IMR-90 (cell line): Measurements from ENCODE around the gene HES1. TPM values are rescaled to one million over a fixed set of nuclear protein-coding genes. Genes with fewer than 3 reads are reported as not detected.

Experiments used
- ATAC-seq: fragments of 200-7000 bp; cut with Tn5 transposase; 2 replicates; pipeline ENCODE4 v1.9.1; 2020; ENCODE audit warnings: low read depth, mild to moderate bottlenecking, moderate library complexity
- BruUV-seq: library from RNA; stranded (reverse); fragments of 400-500 nt; replicated peaks from 2 replicates; lab custom pipeline; 2021; lab: Mats Ljungman, UMichigan
- CTCF ChIA-PET: fragments of 300-600 bp; formaldehyde crosslinking; extraction: SDS; loops from one replicate; lab custom pipeline; 2021; ENCODE audit warnings: antibody characterized with exemption; lab: Yijun Ruan, JAX
- POLR2A ChIA-PET: fragments of 300-600 bp; sonication (Branson Sonifier 250); formaldehyde crosslinking; loops from one replicate; lab custom pipeline; 2022; ENCODE audit warnings: antibody characterized with exemption; ENCODE audit not compliant: unreplicated experiment; lab: Charles Lee
- DNase-seq: peaks from one replicate; pipeline ENCODE4 v3.0.0; 2013
- H2AFZ ChIP-seq: replicated peaks from 2 replicates; pipeline ENCODE3; 2013; ENCODE audit warnings: low read length, mild to moderate bottlenecking; ENCODE audit not compliant: poor library complexity
- H2AK5ac ChIP-seq: 2 replicates; pipeline ENCODE4 v1.6.1; 2013; ENCODE audit warnings: low read depth, low read length, inconsistent platforms
- H2AK9ac ChIP-seq: replicated peaks from 2 replicates; pipeline ENCODE3; 2013; ENCODE audit warnings: mild to moderate bottlenecking, low read depth, low read length, moderate library complexity; ENCODE audit not compliant: poor library complexity
- H2BK120ac ChIP-seq: 2 replicates; pipeline ENCODE4 v1.6.1; 2013; ENCODE audit warnings: low read depth, low read length, inconsistent platforms
- H2BK15ac ChIP-seq: 3 replicates; pipeline ENCODE4 v1.6.1; 2013; ENCODE audit warnings: low read depth, low read length, inconsistent platforms
- H2BK20ac ChIP-seq: 2 replicates; pipeline ENCODE4 v1.6.1; 2013; ENCODE audit warnings: low read depth, mild to moderate bottlenecking, inconsistent platforms, low read length, moderate library complexity
- H2BK5ac ChIP-seq: 2 replicates; pipeline ENCODE4 v1.6.1; 2013; ENCODE audit warnings: mild to moderate bottlenecking, low read depth, low read length, inconsistent platforms; ENCODE audit not compliant: poor library complexity, severe bottlenecking
- H3K14ac ChIP-seq: replicated peaks from 2 replicates; pipeline ENCODE4 v1.6.1; 2013; ENCODE audit warnings: low read depth, low read length, inconsistent platforms
- H3K18ac ChIP-seq: 2 replicates; pipeline ENCODE4 v1.6.1; 2013; ENCODE audit warnings: low read depth, low read length, control low read depth
- H3K23ac ChIP-seq: 2 replicates; pipeline ENCODE4 v1.6.1; 2013; ENCODE audit warnings: low read depth, low read length, inconsistent platforms
- H3K27ac ChIP-seq: 2 replicates; pipeline ENCODE4 v1.5.1; 2013; ENCODE audit warnings: mild to moderate bottlenecking, control low read depth, low read length; ENCODE audit not compliant: insufficient read depth
- H3K27me3 ChIP-seq: 2 replicates; pipeline ENCODE4 v1.6.1; 2013; ENCODE audit warnings: low read length; ENCODE audit not compliant: control insufficient read depth, insufficient read depth
- H3K36me3 ChIP-seq: 2 replicates; pipeline ENCODE4 v1.6.1; 2013; ENCODE audit warnings: low read length, mixed read lengths; ENCODE audit not compliant: control insufficient read depth, insufficient read depth
- H3K4ac ChIP-seq: 2 replicates; pipeline ENCODE4 v1.6.1; 2013; ENCODE audit warnings: low read depth, low read length, inconsistent platforms
- H3K4me1 ChIP-seq: 2 replicates; pipeline ENCODE4 v1.6.1; 2013; ENCODE audit warnings: low read length, mixed read lengths; ENCODE audit not compliant: control insufficient read depth, insufficient read depth
- H3K4me2 ChIP-seq: 2 replicates; pipeline ENCODE4 v1.6.1; 2013; ENCODE audit warnings: low read depth, mild to moderate bottlenecking, control low read depth, low read length, moderate library complexity
- H3K4me3 ChIP-seq: 2 replicates; pipeline ENCODE4 v1.5.1; 2013; ENCODE audit warnings: low read depth, mild to moderate bottlenecking, control low read depth, low read length, moderate library complexity; ENCODE audit not compliant: insufficient read depth
- H3K56ac ChIP-seq: 2 replicates; pipeline ENCODE4 v1.6.1; 2013; ENCODE audit warnings: low read length, inconsistent platforms; ENCODE audit not compliant: insufficient read depth; ENCODE audit errors: extremely low read depth
- H3K79me1 ChIP-seq, 2 experiments: 2 replicates each; pipeline ENCODE4 v1.6.1; 2013; ENCODE audit warnings: low read length in 2 of 2, inconsistent platforms in 1 of 2, low read depth in 1 of 2
- H3K9ac ChIP-seq: 2 replicates; pipeline ENCODE4 v1.6.1; 2013; ENCODE audit warnings: low read depth, low read length, control low read depth
- H3K9me1 ChIP-seq: 2 replicates; pipeline ENCODE4 v1.6.1; 2013; ENCODE audit warnings: low read length, inconsistent platforms; ENCODE audit not compliant: insufficient read depth
- H3K9me3 ChIP-seq: 2 replicates; pipeline ENCODE4 v1.6.1; 2013; ENCODE audit warnings: low read length; ENCODE audit not compliant: control insufficient read depth, insufficient read depth
- H4K20me1 ChIP-seq: 2 replicates; pipeline ENCODE4 v1.6.1; 2013; ENCODE audit warnings: low read length, inconsistent platforms; ENCODE audit not compliant: insufficient read depth
- H4K5ac ChIP-seq: 2 replicates; pipeline ENCODE4 v1.6.1; 2013; ENCODE audit warnings: mild to moderate bottlenecking, low read depth, low read length, control low read depth
- H4K8ac ChIP-seq, 2 experiments: 2 replicates each; pipeline ENCODE4 v1.6.1; 2013; ENCODE audit warnings: low read depth in 2 of 2, low read length in 2 of 2, control low read depth in 1 of 2, inconsistent platforms in 1 of 2
- H4K91ac ChIP-seq: 2 replicates; pipeline ENCODE4 v1.6.1; 2013; ENCODE audit warnings: low read depth, low read length, inconsistent platforms; ENCODE audit not compliant: insufficient read depth
- BHLHE40 ChIP-seq: fragments of 150-350 bp; IDR thresholded peaks from 2 replicates; pipeline ENCODE4 v1.6.1; 2016; ENCODE audit warnings: mild to moderate bottlenecking, low read depth, low read length
- CEBPB ChIP-seq: IDR thresholded peaks from 2 replicates; pipeline ENCODE4 v1.6.1; 2012; ENCODE audit warnings: low read depth, low read length, improper control_type of control experiment
- CHD1 ChIP-seq: IDR thresholded peaks from 2 replicates; pipeline ENCODE4 v1.6.1; 2012; ENCODE audit warnings: low read depth, low read length, improper control_type of control experiment
- FOS ChIP-seq: fragments of 150-350 bp; IDR thresholded peaks from 2 replicates; pipeline ENCODE4 v1.6.1; 2016; ENCODE audit warnings: low read depth, low read length
- MAFK ChIP-seq: IDR thresholded peaks from 2 replicates; pipeline ENCODE4 v1.6.1; 2012; ENCODE audit warnings: low read depth, low read length, improper control_type of control experiment
- MAZ ChIP-seq: IDR thresholded peaks from 2 replicates; pipeline ENCODE4 v1.6.1; 2012; ENCODE audit warnings: low read depth, mild to moderate bottlenecking, low read length, improper control_type of control experiment, moderate library complexity, borderline replicate concordance
- MXI1 ChIP-seq: IDR thresholded peaks from 2 replicates; pipeline ENCODE4 v1.6.1; 2012; ENCODE audit warnings: low read depth, mild to moderate bottlenecking, low read length, moderate library complexity, borderline replicate concordance
- NFE2L2 ChIP-seq: fragments of 150-350 bp; IDR thresholded peaks from 2 replicates; pipeline ENCODE4 v1.6.1; 2016; ENCODE audit warnings: low read depth, mild to moderate bottlenecking, low read length
- POLR2A ChIP-seq: IDR thresholded peaks from 2 replicates; pipeline ENCODE4 v1.6.1; 2012; ENCODE audit warnings: mild to moderate bottlenecking, low read depth, low read length
- RAD21 ChIP-seq: IDR thresholded peaks from 2 replicates; pipeline ENCODE4 v1.6.1; 2012; ENCODE audit warnings: low read length, improper control_type of control experiment
- RCOR1 ChIP-seq: IDR thresholded peaks from 2 replicates; pipeline ENCODE4 v1.6.1; 2012; ENCODE audit warnings: mild to moderate bottlenecking, low read length, improper control_type of control experiment; ENCODE audit not compliant: insufficient replicate concordance
- RFX5 ChIP-seq: IDR thresholded peaks from 2 replicates; pipeline ENCODE4 v1.8.0; 2012; ENCODE audit warnings: low read depth, mild to moderate bottlenecking, low read length, moderate library complexity
- WGBS, 2 experiments: methylation state at CpG; one replicate each; pipeline versions ENCODE4 v1.1.5 to v1.1.7; 2013; ENCODE audit warnings: missing lambda C conversion rate in 2 of 2; ENCODE audit not compliant: insufficient read length in 1 of 2; ENCODE audit errors: extremely low coverage in 2 of 2; 5-methylcytosine and 5-hydroxymethylcytosine counted together
- dilution Hi-C: fragments of 300-500 bp; cut with HindIII; formaldehyde crosslinking; loops from one replicate; pipeline ENCODE4 v1.14.3; 2018; ENCODE audit warnings: low sequenced_read_pairs; ENCODE audit not compliant: unreplicated experiment
- in situ Hi-C: fragments of 300-500 bp; cut with MboI; formaldehyde crosslinking; loops from 3 replicates; pipeline ENCODE4 v1.14.3; 2019; ENCODE audit warnings: low sequenced_read_pairs, inconsistent platforms, mixed read lengths
- intact Hi-C: fragments of 100-400 bp; cut with micrococcal nuclease; formaldehyde crosslinking; loops from 2 replicates; pipeline ENCODE4 v1.10.0; 2022
- polyA plus RNA-seq, 3 experiments: library from polyadenylated mRNA; depleted of rRNA; stranded (reverse); fragments of >200 nt; gene quantifications; 2 replicates each; pipeline ENCODE4 v1.2.3, GENCODE V29; 2012; ENCODE audit warnings: low replicate concordance in 1 of 3
- total RNA-seq: library from RNA; depleted of rRNA; stranded (reverse); fragments of >200 nt; gene quantifications from 2 replicates; pipeline ENCODE4 v1.2.3, GENCODE V29; 2012
- TF ChIP-seq, protein P1 (sequence below): fragments of 150-350 bp; IDR thresholded peaks from 2 replicates; pipeline ENCODE4 v1.6.1; 2017; ENCODE audit warnings: mild to moderate bottlenecking, antibody characterized with exemption, low read length, low read depth

The HES1 gene
- total and polyA plus RNA-seq, 2 of the 4 experiments (the other 2 are of a cell fraction): 3.6 to 6.7 TPM

DNA sequence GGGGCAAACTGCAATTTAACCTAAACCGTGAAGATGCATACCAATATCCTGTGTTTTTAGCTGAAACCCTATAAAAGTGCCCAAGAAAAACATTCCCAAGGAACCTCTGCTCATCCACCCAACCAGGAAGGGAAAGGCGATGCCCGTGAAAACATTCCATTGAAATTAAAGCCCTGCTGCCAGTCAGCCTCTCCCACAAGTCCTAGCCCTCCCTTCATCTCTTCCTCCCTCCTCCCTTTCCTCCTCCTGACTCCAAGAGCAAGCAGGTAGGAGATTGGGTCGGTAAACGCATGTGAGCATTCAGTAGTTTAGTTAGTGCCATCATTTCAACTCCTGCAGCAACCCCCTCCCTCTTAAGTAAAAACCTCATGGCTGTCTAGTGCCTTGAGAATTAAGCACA is 27.7 kb downstream of the HES1 start:
- no peak overlapping the region for H2BK15ac ChIP-seq
- H3K18ac ChIP-seq: no peak overlapping the region
- ATAC-seq (no peak), DNase-seq (no peak)
- WGBS, 2 experiments: no CpG with 5 or more reads among the region's 5 CpGs
- no peak overlapping the region for H3K4ac ChIP-seq
- H3K79me1 ChIP-seq: no peaks in the 10 kb centered on the region
- H2AK5ac ChIP-seq: no peak overlapping the region
- TF ChIP-seq MXI1 (no peak), CEBPB (no peak), MAZ (no peak), POLR2A (no peak), RCOR1 (no peak), FOS (no peak), NFE2L2 (no peak), BHLHE40 (no peak), MAFK (no peak), RAD21 (no peak), RFX5 (no peak), CHD1 (no peak)
- TF ChIP-seq, protein P1, sequence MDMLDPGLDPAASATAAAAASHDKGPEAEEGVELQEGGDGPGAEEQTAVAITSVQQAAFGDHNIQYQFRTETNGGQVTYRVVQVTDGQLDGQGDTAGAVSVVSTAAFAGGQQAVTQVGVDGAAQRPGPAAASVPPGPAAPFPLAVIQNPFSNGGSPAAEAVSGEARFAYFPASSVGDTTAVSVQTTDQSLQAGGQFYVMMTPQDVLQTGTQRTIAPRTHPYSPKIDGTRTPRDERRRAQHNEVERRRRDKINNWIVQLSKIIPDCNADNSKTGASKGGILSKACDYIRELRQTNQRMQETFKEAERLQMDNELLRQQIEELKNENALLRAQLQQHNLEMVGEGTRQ: no peak
- ChIA-PET POLR2A (no interaction called here), CTCF (no interaction called here)
- H3K4me2 ChIP-seq: no peak overlapping the region
- H3K36me3 ChIP-seq: no peaks in the 10 kb centered on the region
- H3K4me3 ChIP-seq: no peak overlapping the region
- dilution Hi-C loops: no loop called here
- no peak overlapping the region for H3K9ac ChIP-seq
- H3K27me3 ChIP-seq: peaks cover 67% of the 10 kb centered on the region
- no peaks in the 10 kb centered on the region for H3K9me3 ChIP-seq
- no peak overlapping the region for H3K56ac ChIP-seq
- H3K23ac ChIP-seq: no peak overlapping the region
- H4K8ac ChIP-seq: no peak overlapping the region
- H3K14ac ChIP-seq: no peak overlapping the region
- no peaks in the 10 kb centered on the region for H4K20me1 ChIP-seq
- in situ Hi-C loops: no loop called here
- no peak overlapping the region for H2AK9ac ChIP-seq
- H4K5ac ChIP-seq: no peak overlapping the region
- no peak overlapping the region for H2BK120ac ChIP-seq
- H2AFZ ChIP-seq: no peak overlapping the region
- H3K27ac ChIP-seq: no peak overlapping the region
- no TSS peak for BruUV-seq
- no peak overlapping the region for H2BK20ac ChIP-seq
- H3K9me1 ChIP-seq: no peaks in the 10 kb centered on the region
- no peak overlapping the region for H2BK5ac ChIP-seq
- intact Hi-C loops: no loop called here
- no peaks in the 10 kb centered on the region for H3K4me1 ChIP-seq
- no peak overlapping the region for H4K91ac ChIP-seq
